ENCODE measurements around the gene EEF1AKMT4.

The EEF1AKMT4 gene

GRCh38 chr3:184305577-184305976 is 56.1 kb downstream of the EEF1AKMT4 start:
- no peak for DNase-seq

DNA sequence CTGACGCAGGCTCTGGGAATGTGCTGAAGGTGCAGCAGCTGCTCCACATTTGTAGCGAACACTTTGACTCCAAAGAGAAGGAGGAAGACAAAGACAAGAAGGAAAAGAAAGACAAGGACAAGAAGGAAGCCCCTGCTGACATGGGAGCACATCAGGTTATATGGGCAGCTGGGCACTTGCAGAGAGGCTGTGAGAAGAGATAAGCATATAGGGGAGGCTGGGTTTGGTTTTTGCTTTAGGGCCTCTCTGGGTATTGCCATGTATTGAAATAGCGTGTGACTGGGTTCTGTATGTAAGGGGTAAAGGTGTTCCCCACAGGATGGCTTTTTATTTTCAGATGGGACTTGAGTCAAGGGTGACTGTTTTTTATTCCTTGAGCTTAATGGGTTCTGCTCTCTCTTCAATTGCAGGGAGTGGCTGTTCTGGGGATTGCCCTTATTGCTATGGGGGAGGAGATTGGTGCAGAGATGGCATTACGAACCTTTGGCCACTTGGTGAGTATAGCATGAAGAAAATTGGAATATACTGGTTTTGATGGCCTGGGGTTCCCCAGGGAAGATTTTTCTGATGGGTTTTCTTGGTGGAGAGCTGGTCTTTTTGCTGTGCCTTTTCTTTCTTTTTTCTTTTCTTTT is 57.0 kb downstream of the EEF1AKMT4 start:
- no peak for DNase-seq

DNA sequence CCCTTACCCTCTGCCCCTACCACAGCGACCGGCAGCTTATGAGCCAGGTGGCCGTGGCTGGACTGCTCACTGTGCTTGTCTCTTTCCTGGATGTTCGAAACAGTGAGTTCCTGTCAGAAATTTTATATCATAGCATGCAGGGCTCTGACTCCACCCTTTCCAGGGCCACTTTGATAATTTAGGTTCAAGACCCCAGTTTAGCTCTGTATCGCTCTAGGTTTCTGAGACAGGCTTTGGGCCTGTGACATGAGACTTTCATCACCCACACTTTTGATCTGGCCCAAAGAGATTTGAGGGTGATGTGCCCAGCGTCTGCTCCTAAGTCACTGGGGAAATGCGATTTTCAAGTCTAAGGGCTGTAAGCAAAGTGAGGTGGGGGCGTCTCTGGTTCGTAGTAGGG is 58.4 kb downstream of the EEF1AKMT4 start:
- no peak for DNase-seq
